H1 (cell line): ENCODE data around the gene CLPTM1L. TPM values are rescaled to one million over a fixed set of nuclear protein-coding genes. Genes with fewer than 3 reads are reported as not detected.

Source experiments
- ASH2L ChIP-seq: fragments of 200-600, 300-600 bp; sonication (generic); IDR thresholded peaks from one replicate; pipeline ENCODE4 v1.7.1; 2017; ENCODE audit warnings: low read length
- BACH1 ChIP-seq: IDR thresholded peaks from 2 replicates; pipeline ENCODE4 v1.6.1; 2012; ENCODE audit warnings: low read length, improper control_type of control experiment
- CBX5 ChIP-seq: fragments of 300-800, 300-1000 bp; sonication (generic); IDR thresholded peaks from 2 replicates; pipeline ENCODE4 v1.7.1; 2016; ENCODE audit warnings: antibody characterized with exemption, low read length, low read depth
- CEBPB ChIP-seq: IDR thresholded peaks from 2 replicates; pipeline ENCODE4 v1.6.1; 2012; ENCODE audit warnings: low read depth, low read length
- HDAC6 ChIP-seq: IDR thresholded peaks from one replicate; pipeline ENCODE4 v1.7.1; 2012; ENCODE audit warnings: low read depth, mild to moderate bottlenecking, inconsistent platforms, low read length, moderate library complexity
- JUND ChIP-seq: IDR thresholded peaks from 2 replicates; pipeline ENCODE4 v1.6.1; 2011; ENCODE audit warnings: mild to moderate bottlenecking, improper control_type of control experiment, low read length
- TEAD4 ChIP-seq: IDR thresholded peaks from 2 replicates; pipeline ENCODE4 v1.6.1; 2012; ENCODE audit warnings: low read depth, low read length, inconsistent platforms, mixed read lengths
- polyA plus RNA-seq, 7 experiments: library from polyadenylated mRNA; depleted of rRNA in 3 of 7; stranded (reverse) in 5 of 7; unstranded in 2 of 7; fragments of >200 nt in 5 of 7; fragments of 200-250 nt in 2 of 7; gene quantifications; 1 replicate in 5 of 7; 2 replicates in 1 of 7; 4 replicates in 1 of 7; pipeline versions ENCODE4 v1.2.1 to v1.2.3, GENCODE V29; 2011 to 2013; ENCODE audit warnings: missing spikeins in 2 of 7, mixed read lengths in 2 of 7
- total RNA-seq: library from RNA; stranded (reverse); fragmentation: NEBNext Ultra II Directional; extraction: Animal tissue kit (Norgen Biotek cat#: 25700); gene quantifications from 2 replicates; pipeline ENCODE4 v1.2.1, GENCODE V29; 2021

Gene CLPTM1L
- total and polyA plus RNA-seq, 2 of the 8 experiments (the other 6 are each of a cell fraction or from before 2014, with no cell fraction given): 102 to 119 TPM

- TF ChIP-seq TEAD4: no peak
- TF ChIP-seq JUND: no peak
- no peak for TF ChIP-seq BACH1
- no peak for TF ChIP-seq CEBPB
- TF ChIP-seq ASH2L: no peak
- no peak for TF ChIP-seq HDAC6
- TF ChIP-seq CBX5: no peak
Measured at GRCh38 chr5:1336749-1337488, 8.0 kb downstream of the CLPTM1L start (continued).
